GM23338 (cell line): Measurements from ENCODE around the gene UQCC2. TPM values are rescaled to one million over a fixed set of nuclear protein-coding genes. Genes with fewer than 3 reads are reported as not detected.

Experiments
- ATAC-seq: fragments of 200-7000 bp; cut with Tn5 transposase; 3 replicates; pipeline ENCODE4 v1.9.1; 2020
- DNase-seq: peaks from one replicate; pipeline ENCODE4 v3.0.0-alpha.2; 2015; ENCODE audit warnings: low spot score
- H2AFZ ChIP-seq: fragments of 200-600 bp; sonication (generic); 2 replicates; pipeline ENCODE4 v1.8.0; 2016; ENCODE audit warnings: antibody characterized with exemption, mild to moderate bottlenecking, moderate library complexity
- H3F3A ChIP-seq: fragments of 200-600 bp; sonication (generic); replicated peaks from 2 replicates; pipeline ENCODE4 v1.8.0; 2017; ENCODE audit warnings: antibody characterized with exemption, mixed run types, low read depth
- H3K27ac ChIP-seq: fragments of 200-600 bp; sonication (generic); 2 replicates; pipeline ENCODE4 v1.6.1; 2016; ENCODE audit warnings: low read depth
- H3K27me3 ChIP-seq: fragments of 200-600 bp; sonication (generic); 2 replicates; pipeline ENCODE4 v1.8.0; 2016; ENCODE audit warnings: mild to moderate bottlenecking, mixed run types, moderate library complexity; ENCODE audit not compliant: insufficient read depth
- H3K36me3 ChIP-seq: fragments of 200-600 bp; sonication (generic); 2 replicates; pipeline ENCODE4 v1.8.0; 2016; ENCODE audit warnings: mild to moderate bottlenecking; ENCODE audit not compliant: insufficient read depth
- H3K4me1 ChIP-seq: fragments of 200-600 bp; sonication (generic); 2 replicates; pipeline ENCODE4 v1.8.0; 2016; ENCODE audit warnings: mild to moderate bottlenecking, moderate library complexity; ENCODE audit not compliant: insufficient read depth
- H3K4me2 ChIP-seq: fragments of 200-600 bp; sonication (generic); 2 replicates; pipeline ENCODE4 v1.7.1; 2017; ENCODE audit warnings: mixed run types
- H3K4me3 ChIP-seq: fragments of 200-600 bp; sonication (generic); 2 replicates; pipeline ENCODE4 v1.6.1; 2016; ENCODE audit warnings: mixed run types
- H3K79me2 ChIP-seq: fragments of 200-600 bp; sonication (generic); replicated peaks from 2 replicates; pipeline ENCODE4 v1.8.0; 2017; ENCODE audit warnings: mild to moderate bottlenecking; ENCODE audit not compliant: insufficient read depth
- H3K9me2 ChIP-seq: fragments of 200-600 bp; sonication (generic); 2 replicates; pipeline ENCODE4 v1.8.0; 2017; ENCODE audit not compliant: insufficient read depth
- H4K20me1 ChIP-seq: fragments of 200-600 bp; sonication (generic); replicated peaks from 2 replicates; pipeline ENCODE4 v1.8.0; 2017; ENCODE audit warnings: mild to moderate bottlenecking; ENCODE audit not compliant: insufficient read depth
- H3K27ac Mint-ChIP-seq: 2 replicates; pipeline ENCODE4 v1.8.0; 2020; ENCODE audit warnings: inconsistent platforms, mild to moderate bottlenecking, moderate library complexity, mixed read lengths
- H3K27me3 Mint-ChIP-seq: 3 replicates; pipeline ENCODE4 v1.8.0; 2022; ENCODE audit warnings: low read depth, mild to moderate bottlenecking, moderate library complexity, mixed read lengths, inconsistent platforms; ENCODE audit not compliant: insufficient read depth, poor library complexity
- H3K36me3 Mint-ChIP-seq: 3 replicates; pipeline ENCODE4 v1.8.0; 2021; ENCODE audit warnings: low read depth, mild to moderate bottlenecking, inconsistent platforms, moderate library complexity, mixed read lengths
- H3K4me1 Mint-ChIP-seq: 3 replicates; pipeline ENCODE4 v1.8.0; 2020; ENCODE audit warnings: mild to moderate bottlenecking, inconsistent platforms, mixed read lengths
- H3K4me3 Mint-ChIP-seq: 3 replicates; pipeline ENCODE4 v1.8.0; 2021; ENCODE audit warnings: moderate library complexity, mild to moderate bottlenecking, inconsistent platforms, mixed read lengths
- H3K9me3 Mint-ChIP-seq: 3 replicates; pipeline ENCODE4 v1.8.0; 2020; ENCODE audit warnings: moderate library complexity, mild to moderate bottlenecking, inconsistent platforms, mixed read lengths
- ETS1 ChIP-seq: IDR thresholded peaks from 2 replicates; pipeline ENCODE4 v1.6.1; 2016; ENCODE audit warnings: antibody characterized with exemption
- EZH2 ChIP-seq: fragments of 200-600 bp; sonication (generic); IDR thresholded peaks from one replicate; pipeline ENCODE4 v1.8.0; 2017; ENCODE audit warnings: antibody characterized with exemption, mild to moderate bottlenecking, low read depth; ENCODE audit not compliant: unreplicated experiment
- EZH2phosphoT487 ChIP-seq: fragments of 200-600 bp; sonication (generic); IDR thresholded peaks from one replicate; pipeline ENCODE4 v1.8.1; 2018; ENCODE audit warnings: antibody characterized with exemption; ENCODE audit not compliant: unreplicated experiment
- STAT1 ChIP-seq: IDR thresholded peaks from one replicate; pipeline ENCODE4 v1.6.1; 2016; ENCODE audit warnings: antibody characterized with exemption; ENCODE audit not compliant: unreplicated experiment
- ZNF114 ChIP-seq: fragments of 250-450 bp; sonication (Bioruptor Pico); IDR thresholded peaks from 2 replicates; pipeline ENCODE4 v1.5.0; 2020; ENCODE audit warnings: mild to moderate bottlenecking, moderate library complexity
- ZNF331 ChIP-seq: fragments of 250-450 bp; sonication (Bioruptor Pico); IDR thresholded peaks from 2 replicates; pipeline ENCODE4 v1.5.0; 2020; ENCODE audit warnings: low read depth, mild to moderate bottlenecking, moderate library complexity
- polyA plus RNA-seq: library from polyadenylated mRNA; unstranded; fragments of >200 nt; fragmentation: Nextera tagmentation; extraction: Ambion mirVana; gene quantifications from 2 replicates; pipeline ENCODE4 v1.2.1, GENCODE V29; 2016
- total RNA-seq: library from RNA; depleted of rRNA; stranded (reverse); fragments of >200 nt; shearing (Covaris generic); gene quantifications from 2 replicates; pipeline ENCODE4 v1.2.3, GENCODE V29; 2014
- TF ChIP-seq, protein P1 (sequence below): IDR thresholded peaks from one replicate; pipeline ENCODE4 v1.6.1; 2018; ENCODE audit warnings: antibody characterized with exemption; ENCODE audit not compliant: unreplicated experiment
- TF ChIP-seq, protein P2 (sequence below), 2 experiments: fragments of 200-600 bp in 1 of 2; sonication (generic) in 1 of 2; conservative IDR thresholded peaks; 2 replicates each; pipeline versions ENCODE4 v1.5.1 to v1.6.1; 2016 to 2017; ENCODE audit warnings: antibody characterized with exemption in 2 of 2, low read depth in 2 of 2, mild to moderate bottlenecking in 2 of 2, moderate library complexity in 1 of 2
- TF ChIP-seq, protein P3 (sequence below): fragments of 250-450 bp; sonication (Bioruptor Pico); IDR thresholded peaks from 2 replicates; pipeline ENCODE4 v1.5.0; 2020; ENCODE audit warnings: mild to moderate bottlenecking, moderate library complexity

UQCC2 gene
- total and polyA plus RNA-seq, 2 experiments from 2014 or later, result 48.9 to 379 TPM

DNA sequence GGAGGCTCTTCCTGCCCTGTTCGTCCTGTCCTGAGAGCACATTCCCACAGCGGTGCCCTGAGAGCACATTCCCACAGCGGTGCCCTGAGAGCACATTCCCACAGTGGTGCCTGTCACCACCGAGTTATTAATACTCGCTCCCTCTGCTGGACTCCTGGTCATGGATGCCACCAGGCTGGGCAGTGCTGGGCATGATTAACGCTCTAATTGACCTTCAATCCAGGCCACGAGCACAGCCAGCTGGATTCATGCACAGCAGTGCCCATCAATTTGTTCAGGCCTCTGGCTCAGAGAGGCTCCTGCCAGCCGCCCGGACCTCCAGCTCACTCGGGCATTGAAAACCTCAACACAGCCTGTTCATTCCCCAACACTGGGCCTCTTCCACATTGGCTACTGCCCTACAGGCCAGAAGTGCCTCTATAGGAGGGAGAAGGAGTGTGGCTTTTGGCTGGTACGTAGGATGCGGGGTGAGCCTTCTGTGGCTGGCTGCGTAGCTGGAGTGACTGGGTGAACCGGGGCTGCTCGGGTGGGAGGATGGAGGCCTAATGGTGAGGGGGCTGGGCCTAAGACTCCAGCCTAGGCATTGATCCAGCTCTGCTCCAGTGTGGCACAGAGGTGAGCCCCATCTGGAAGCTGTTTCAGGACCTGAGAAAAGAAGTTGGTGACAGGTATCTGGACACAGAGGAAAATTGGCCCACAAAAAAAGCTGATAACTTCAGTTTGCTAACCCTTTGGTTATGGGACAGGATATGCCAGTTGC lies 25.9 kb upstream of the UQCC2 start:
- no peak for ATAC-seq
- Histone ChIP-seq H3F3A (no peaks in the 10 kb centered on the region), H3K4me1 (no peaks in the 10 kb centered on the region), H3K27me3 (no peaks in the 10 kb centered on the region), H3K79me2 (no peaks in the 10 kb centered on the region), H3K36me3 (no peaks in the 10 kb centered on the region; the same call in 1 of the 2 replicates), H2AFZ (no peak overlapping the region), H3K4me2 (no peak overlapping the region), H3K27ac (no peak overlapping the region), H3K4me3 (no peak overlapping the region), H4K20me1 (no peaks in the 10 kb centered on the region), H3K9me2 (no peaks in the 10 kb centered on the region)
- no peaks in the 10 kb centered on the region for H3K9me3 Mint-ChIP-seq
- H3K4me1 Mint-ChIP-seq, result no peaks in the 10 kb centered on the region
- H3K4me3 Mint-ChIP-seq, result no peak overlapping the region
- TF ChIP-seq, protein P1, sequence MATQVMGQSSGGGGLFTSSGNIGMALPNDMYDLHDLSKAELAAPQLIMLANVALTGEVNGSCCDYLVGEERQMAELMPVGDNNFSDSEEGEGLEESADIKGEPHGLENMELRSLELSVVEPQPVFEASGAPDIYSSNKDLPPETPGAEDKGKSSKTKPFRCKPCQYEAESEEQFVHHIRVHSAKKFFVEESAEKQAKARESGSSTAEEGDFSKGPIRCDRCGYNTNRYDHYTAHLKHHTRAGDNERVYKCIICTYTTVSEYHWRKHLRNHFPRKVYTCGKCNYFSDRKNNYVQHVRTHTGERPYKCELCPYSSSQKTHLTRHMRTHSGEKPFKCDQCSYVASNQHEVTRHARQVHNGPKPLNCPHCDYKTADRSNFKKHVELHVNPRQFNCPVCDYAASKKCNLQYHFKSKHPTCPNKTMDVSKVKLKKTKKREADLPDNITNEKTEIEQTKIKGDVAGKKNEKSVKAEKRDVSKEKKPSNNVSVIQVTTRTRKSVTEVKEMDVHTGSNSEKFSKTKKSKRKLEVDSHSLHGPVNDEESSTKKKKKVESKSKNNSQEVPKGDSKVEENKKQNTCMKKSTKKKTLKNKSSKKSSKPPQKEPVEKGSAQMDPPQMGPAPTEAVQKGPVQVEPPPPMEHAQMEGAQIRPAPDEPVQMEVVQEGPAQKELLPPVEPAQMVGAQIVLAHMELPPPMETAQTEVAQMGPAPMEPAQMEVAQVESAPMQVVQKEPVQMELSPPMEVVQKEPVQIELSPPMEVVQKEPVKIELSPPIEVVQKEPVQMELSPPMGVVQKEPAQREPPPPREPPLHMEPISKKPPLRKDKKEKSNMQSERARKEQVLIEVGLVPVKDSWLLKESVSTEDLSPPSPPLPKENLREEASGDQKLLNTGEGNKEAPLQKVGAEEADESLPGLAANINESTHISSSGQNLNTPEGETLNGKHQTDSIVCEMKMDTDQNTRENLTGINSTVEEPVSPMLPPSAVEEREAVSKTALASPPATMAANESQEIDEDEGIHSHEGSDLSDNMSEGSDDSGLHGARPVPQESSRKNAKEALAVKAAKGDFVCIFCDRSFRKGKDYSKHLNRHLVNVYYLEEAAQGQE, result no peak
- TF ChIP-seq EZH2phosphoT487 (no peak), ZNF331 (CRISPR knock-in tag) (no peak), EZH2 (no peak), STAT1 (no peak), ZNF114 (CRISPR knock-in tag) (no peak), ETS1 (no peak)
- TF ChIP-seq, protein P2, sequence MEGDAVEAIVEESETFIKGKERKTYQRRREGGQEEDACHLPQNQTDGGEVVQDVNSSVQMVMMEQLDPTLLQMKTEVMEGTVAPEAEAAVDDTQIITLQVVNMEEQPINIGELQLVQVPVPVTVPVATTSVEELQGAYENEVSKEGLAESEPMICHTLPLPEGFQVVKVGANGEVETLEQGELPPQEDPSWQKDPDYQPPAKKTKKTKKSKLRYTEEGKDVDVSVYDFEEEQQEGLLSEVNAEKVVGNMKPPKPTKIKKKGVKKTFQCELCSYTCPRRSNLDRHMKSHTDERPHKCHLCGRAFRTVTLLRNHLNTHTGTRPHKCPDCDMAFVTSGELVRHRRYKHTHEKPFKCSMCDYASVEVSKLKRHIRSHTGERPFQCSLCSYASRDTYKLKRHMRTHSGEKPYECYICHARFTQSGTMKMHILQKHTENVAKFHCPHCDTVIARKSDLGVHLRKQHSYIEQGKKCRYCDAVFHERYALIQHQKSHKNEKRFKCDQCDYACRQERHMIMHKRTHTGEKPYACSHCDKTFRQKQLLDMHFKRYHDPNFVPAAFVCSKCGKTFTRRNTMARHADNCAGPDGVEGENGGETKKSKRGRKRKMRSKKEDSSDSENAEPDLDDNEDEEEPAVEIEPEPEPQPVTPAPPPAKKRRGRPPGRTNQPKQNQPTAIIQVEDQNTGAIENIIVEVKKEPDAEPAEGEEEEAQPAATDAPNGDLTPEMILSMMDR (conservative IDR thresholded peaks at IDR 0.05; ENCODE audit: low read depth in 2 of 2), result no peak
- TF ChIP-seq, protein P3, sequence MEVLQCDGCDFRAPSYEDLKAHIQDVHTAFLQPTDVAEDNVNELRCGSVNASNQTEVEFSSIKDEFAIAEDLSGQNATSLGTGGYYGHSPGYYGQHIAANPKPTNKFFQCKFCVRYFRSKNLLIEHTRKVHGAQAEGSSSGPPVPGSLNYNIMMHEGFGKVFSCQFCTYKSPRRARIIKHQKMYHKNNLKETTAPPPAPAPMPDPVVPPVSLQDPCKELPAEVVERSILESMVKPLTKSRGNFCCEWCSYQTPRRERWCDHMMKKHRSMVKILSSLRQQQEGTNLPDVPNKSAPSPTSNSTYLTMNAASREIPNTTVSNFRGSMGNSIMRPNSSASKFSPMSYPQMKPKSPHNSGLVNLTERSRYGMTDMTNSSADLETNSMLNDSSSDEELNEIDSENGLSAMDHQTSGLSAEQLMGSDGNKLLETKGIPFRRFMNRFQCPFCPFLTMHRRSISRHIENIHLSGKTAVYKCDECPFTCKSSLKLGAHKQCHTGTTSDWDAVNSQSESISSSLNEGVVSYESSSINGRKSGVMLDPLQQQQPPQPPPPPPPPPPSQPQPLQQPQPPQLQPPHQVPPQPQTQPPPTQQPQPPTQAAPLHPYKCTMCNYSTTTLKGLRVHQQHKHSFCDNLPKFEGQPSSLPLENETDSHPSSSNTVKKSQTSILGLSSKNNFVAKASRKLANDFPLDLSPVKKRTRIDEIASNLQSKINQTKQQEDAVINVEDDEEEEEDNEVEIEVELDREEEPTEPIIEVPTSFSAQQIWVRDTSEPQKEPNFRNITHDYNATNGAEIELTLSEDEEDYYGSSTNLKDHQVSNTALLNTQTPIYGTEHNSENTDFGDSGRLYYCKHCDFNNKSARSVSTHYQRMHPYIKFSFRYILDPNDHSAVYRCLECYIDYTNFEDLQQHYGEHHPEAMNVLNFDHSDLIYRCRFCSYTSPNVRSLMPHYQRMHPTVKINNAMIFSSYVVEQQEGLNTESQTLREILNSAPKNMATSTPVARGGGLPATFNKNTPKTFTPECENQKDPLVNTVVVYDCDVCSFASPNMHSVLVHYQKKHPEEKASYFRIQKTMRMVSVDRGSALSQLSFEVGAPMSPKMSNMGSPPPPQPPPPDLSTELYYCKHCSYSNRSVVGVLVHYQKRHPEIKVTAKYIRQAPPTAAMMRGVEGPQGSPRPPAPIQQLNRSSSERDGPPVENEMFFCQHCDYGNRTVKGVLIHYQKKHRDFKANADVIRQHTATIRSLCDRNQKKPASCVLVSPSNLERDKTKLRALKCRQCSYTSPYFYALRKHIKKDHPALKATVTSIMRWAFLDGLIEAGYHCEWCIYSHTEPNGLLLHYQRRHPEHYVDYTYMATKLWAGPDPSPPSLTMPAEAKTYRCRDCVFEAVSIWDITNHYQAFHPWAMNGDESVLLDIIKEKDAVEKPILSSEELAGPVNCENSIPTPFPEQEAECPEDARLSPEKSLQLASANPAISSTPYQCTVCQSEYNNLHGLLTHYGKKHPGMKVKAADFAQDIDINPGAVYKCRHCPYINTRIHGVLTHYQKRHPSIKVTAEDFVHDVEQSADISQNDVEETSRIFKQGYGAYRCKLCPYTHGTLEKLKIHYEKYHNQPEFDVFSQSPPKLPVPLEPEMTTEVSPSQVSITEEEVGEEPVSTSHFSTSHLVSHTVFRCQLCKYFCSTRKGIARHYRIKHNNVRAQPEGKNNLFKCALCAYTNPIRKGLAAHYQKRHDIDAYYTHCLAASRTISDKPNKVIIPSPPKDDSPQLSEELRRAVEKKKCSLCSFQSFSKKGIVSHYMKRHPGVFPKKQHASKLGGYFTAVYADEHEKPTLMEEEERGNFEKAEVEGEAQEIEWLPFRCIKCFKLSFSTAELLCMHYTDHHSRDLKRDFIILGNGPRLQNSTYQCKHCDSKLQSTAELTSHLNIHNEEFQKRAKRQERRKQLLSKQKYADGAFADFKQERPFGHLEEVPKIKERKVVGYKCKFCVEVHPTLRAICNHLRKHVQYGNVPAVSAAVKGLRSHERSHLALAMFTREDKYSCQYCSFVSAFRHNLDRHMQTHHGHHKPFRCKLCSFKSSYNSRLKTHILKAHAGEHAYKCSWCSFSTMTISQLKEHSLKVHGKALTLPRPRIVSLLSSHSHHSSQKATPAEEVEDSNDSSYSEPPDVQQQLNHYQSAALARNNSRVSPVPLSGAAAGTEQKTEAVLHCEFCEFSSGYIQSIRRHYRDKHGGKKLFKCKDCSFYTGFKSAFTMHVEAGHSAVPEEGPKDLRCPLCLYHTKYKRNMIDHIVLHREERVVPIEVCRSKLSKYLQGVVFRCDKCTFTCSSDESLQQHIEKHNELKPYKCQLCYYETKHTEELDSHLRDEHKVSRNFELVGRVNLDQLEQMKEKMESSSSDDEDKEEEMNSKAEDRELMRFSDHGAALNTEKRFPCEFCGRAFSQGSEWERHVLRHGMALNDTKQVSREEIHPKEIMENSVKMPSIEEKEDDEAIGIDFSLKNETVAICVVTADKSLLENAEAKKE (CRISPR knock-in tag), result no peak
- no peak overlapping the region; the same call in 1 of the 2 replicates for H3K27ac Mint-ChIP-seq
- peaks cover 4% of the 10 kb centered on the region for H3K27me3 Mint-ChIP-seq
- no peaks in the 10 kb centered on the region for H3K36me3 Mint-ChIP-seq
- no peak for DNase-seq
